DMS53 (cell line): ENCODE measurements around the gene CTNNA1.
A peak's percentile ranks its signal among the peaks of the same experiment; 100 is the strongest.
"Not testable (repeated sequence)": the region's sequence is repeated elsewhere in the genome, so short reads cannot be mapped to it uniquely, and the experiment has no call there.

Experiments used
- DNase-seq: peaks from one replicate; lab custom pipeline; 2025; lab: John Stamatoyannopoulos, UW

Gene CTNNA1

GRCh38 chr5:138757061-138757776, 4.0 kb downstream of the CTNNA1 start:
- no peak for DNase-seq

GRCh38 chr5:138760448-138761110, 7.4 kb downstream of the CTNNA1 start:
- no peak for DNase-seq

GRCh38 chr5:138761115-138761514, 7.9 kb downstream of the CTNNA1 start:
- not testable (repeated sequence) for DNase-seq

- not testable (repeated sequence) for DNase-seq
Observed at GRCh38 chr5:138761670-138762069, 8.4 kb downstream of the CTNNA1 start.

GRCh38 chr5:138762110-138762509, 8.9 kb downstream of the CTNNA1 start:
- DNase-seq: no peak

GRCh38 chr5:138763037-138763778, 10.0 kb downstream of the CTNNA1 start:
- no peak for DNase-seq

- no peak for DNase-seq
Observed at GRCh38 chr5:138770291-138770690, 17.1 kb downstream of the CTNNA1 start.

- DNase-seq: peak; percentile 63
Observed at GRCh38 chr5:138770977-138771376, 17.8 kb downstream of the CTNNA1 start.

GRCh38 chr5:138772986-138773594, 19.9 kb downstream of the CTNNA1 start:
- no peak for DNase-seq

- not testable (repeated sequence) for DNase-seq
Observed at GRCh38 chr5:138773624-138774023, 20.4 kb downstream of the CTNNA1 start.

GRCh38 chr5:138775034-138775433, 21.8 kb downstream of the CTNNA1 start:
- no peak for DNase-seq

- no peak for DNase-seq
Observed at GRCh38 chr5:138778234-138778633, 25.0 kb downstream of the CTNNA1 start.

- no peak for DNase-seq
Observed at GRCh38 chr5:138783976-138784375, 30.8 kb downstream of the CTNNA1 start.

GRCh38 chr5:138784590-138784989, 31.4 kb downstream of the CTNNA1 start:
- no peak for DNase-seq

GRCh38 chr5:138789771-138790242, 36.6 kb downstream of the CTNNA1 start:
- DNase-seq: peak; percentile 72

GRCh38 chr5:138790684-138791083, 37.5 kb downstream of the CTNNA1 start:
- no peak for DNase-seq

GRCh38 chr5:138792195-138792790, 39.1 kb downstream of the CTNNA1 start:
- no peak for DNase-seq

GRCh38 chr5:138793575-138793974, 40.4 kb downstream of the CTNNA1 start:
- no peak for DNase-seq

GRCh38 chr5:138803285-138803684, 50.1 kb downstream of the CTNNA1 start:
- no peak for DNase-seq

- no peak for DNase-seq
Observed at GRCh38 chr5:138803935-138804334, 50.7 kb downstream of the CTNNA1 start.

GRCh38 chr5:138805096-138805495, 51.9 kb downstream of the CTNNA1 start:
- DNase-seq: no peak

GRCh38 chr5:138807182-138807581, 54.0 kb downstream of the CTNNA1 start:
- no peak for DNase-seq
